Measurements from ENCODE around the gene TENT4A. TPM values are rescaled to one million over a fixed set of nuclear protein-coding genes. Genes with fewer than 3 reads are reported as not detected.

TENT4A gene
- total and polyA plus RNA-seq, 10 of the 15 experiments (the other 5 are each of a cell fraction or from before 2014, with no cell fraction given): 1.4 to 30.6 (median 12.5) TPM

- no peak for FAIRE-seq
- in situ Hi-C loops (cut with MboI): no loop called here
- Histone ChIP-seq H3K36me3 (ENCODE audit: control insufficient read depth in 2 of 2, insufficient read depth in 2 of 2, low read length in 1 of 2) (peaks cover 45 to 48% of the 10 kb centered on the region in 2 experiments), H3K4me3 (no peak overlapping the region), H3K4me2 (ENCODE audit: control insufficient read depth, insufficient read depth) (no peak overlapping the region), H3K79me2 (ENCODE audit: control insufficient read depth, insufficient read depth, low read length) (no peaks in the 10 kb centered on the region), H4K20me1 (ENCODE audit: control insufficient read depth, insufficient read depth) (no peaks in the 10 kb centered on the region), H3K9ac (ENCODE audit: control insufficient read depth, insufficient read depth, low read length) (no peak overlapping the region), H3K9me3 (replicated peaks; ENCODE audit: control insufficient read depth, insufficient read depth, low read length) (no peaks in the 10 kb centered on the region), H3K27ac (ENCODE audit: control insufficient read depth, insufficient read depth) (no peak overlapping the region), H3K4me1 (ENCODE audit: control insufficient read depth, insufficient read depth, low read length) (no peaks in the 10 kb centered on the region), H3K27me3 (replicated peaks in 1 of 2; ENCODE audit: control insufficient read depth in 2 of 2, insufficient read depth in 2 of 2, low read length in 1 of 2) (no peaks in the 10 kb centered on the region), H2AFZ (ENCODE audit: control insufficient read depth, low read depth, low read length) (no peak overlapping the region)
- ATAC-seq: no peak
- CTCF ChIA-PET: no interaction called here
- SMC1A ChIA-PET (ENCODE audit: uncharacterized antibody, unreplicated experiment): interaction anchor here (0.8 kb wide), 1 partner anchor 122 kb away, joined by 3 read pairs; no protein-coding TSS in a partner anchor
- POLR2A ChIA-PET: no interaction called here
- no peak for TF ChIP-seq GATAD2B (conservative IDR thresholded peaks at IDR 0.05; ENCODE audit: low read depth)
- no peak for TF ChIP-seq HDAC2 (IDR thresholded peaks at IDR 0.05)
- no peak for TF ChIP-seq ATF7 (IDR thresholded peaks at IDR 0.05; ENCODE audit: low read depth)
- no peak for TF ChIP-seq EZH2 (IDR thresholded peaks at IDR 0.05; ENCODE audit: borderline replicate concordance, control insufficient read depth, low read depth, low read length)
- no peak for TF ChIP-seq ATF3 (IDR thresholded peaks at IDR 0.05; ENCODE audit: borderline replicate concordance, extremely low read depth, low read depth, low read length)
- TF ChIP-seq, protein P1, sequence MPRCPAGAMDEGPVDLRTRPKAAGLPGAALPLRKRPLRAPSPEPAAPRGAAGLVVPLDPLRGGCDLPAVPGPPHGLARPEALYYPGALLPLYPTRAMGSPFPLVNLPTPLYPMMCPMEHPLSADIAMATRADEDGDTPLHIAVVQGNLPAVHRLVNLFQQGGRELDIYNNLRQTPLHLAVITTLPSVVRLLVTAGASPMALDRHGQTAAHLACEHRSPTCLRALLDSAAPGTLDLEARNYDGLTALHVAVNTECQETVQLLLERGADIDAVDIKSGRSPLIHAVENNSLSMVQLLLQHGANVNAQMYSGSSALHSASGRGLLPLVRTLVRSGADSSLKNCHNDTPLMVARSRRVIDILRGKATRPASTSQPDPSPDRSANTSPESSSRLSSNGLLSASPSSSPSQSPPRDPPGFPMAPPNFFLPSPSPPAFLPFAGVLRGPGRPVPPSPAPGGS (IDR thresholded peaks at IDR 0.05; ENCODE audit: borderline replicate concordance, insufficient read depth, low read depth, low read length, poor library complexity, severe bottlenecking): no peak
- TF ChIP-seq EGR1 (IDR thresholded peaks at IDR 0.05; ENCODE audit: borderline replicate concordance in 1 of 2, low read depth in 2 of 2, low read length in 2 of 2): no peak
- TF ChIP-seq EED (IDR thresholded peaks at IDR 0.05; ENCODE audit: low read depth): no peak
- TF ChIP-seq NR2C1 (IDR thresholded peaks at IDR 0.05): no peak
- TF ChIP-seq, protein P2, sequence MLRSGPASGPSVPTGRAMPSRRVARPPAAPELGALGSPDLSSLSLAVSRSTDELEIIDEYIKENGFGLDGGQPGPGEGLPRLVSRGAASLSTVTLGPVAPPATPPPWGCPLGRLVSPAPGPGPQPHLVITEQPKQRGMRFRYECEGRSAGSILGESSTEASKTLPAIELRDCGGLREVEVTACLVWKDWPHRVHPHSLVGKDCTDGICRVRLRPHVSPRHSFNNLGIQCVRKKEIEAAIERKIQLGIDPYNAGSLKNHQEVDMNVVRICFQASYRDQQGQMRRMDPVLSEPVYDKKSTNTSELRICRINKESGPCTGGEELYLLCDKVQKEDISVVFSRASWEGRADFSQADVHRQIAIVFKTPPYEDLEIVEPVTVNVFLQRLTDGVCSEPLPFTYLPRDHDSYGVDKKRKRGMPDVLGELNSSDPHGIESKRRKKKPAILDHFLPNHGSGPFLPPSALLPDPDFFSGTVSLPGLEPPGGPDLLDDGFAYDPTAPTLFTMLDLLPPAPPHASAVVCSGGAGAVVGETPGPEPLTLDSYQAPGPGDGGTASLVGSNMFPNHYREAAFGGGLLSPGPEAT (IDR thresholded peaks at IDR 0.05; ENCODE audit: low read depth): no peak
- TF ChIP-seq ZNF217 (IDR thresholded peaks at IDR 0.05): no peak
- intact Hi-C loops (cut with micrococcal nuclease; ENCODE audit: unreplicated experiment): no loop called here
- no TSS peak for BruUV-seq (replicated peaks)
- no peak for DNase-seq (ENCODE audit: low read depth, low spot score)
- 98% methylated on average over 11 of the region's 11 CpGs for WGBS (ENCODE audit: insufficient coverage, insufficient replicate concordance, low lambda C conversion rate, missing lambda C conversion rate)
- RAD21 ChIA-PET (ENCODE audit: unreplicated experiment): no interaction called here
These were observed 40.6 kb downstream of the TENT4A start for GRCh38 chr5:6753851-6754250.
